ENCODE results near the gene ATG101. TPM values are rescaled to one million over a fixed set of nuclear protein-coding genes. Genes with fewer than 3 reads are reported as not detected.

The ATG101 gene
- total and polyA plus RNA-seq, 4 donors: 12.9 to 31.8 (median 29.4) TPM

DNA sequence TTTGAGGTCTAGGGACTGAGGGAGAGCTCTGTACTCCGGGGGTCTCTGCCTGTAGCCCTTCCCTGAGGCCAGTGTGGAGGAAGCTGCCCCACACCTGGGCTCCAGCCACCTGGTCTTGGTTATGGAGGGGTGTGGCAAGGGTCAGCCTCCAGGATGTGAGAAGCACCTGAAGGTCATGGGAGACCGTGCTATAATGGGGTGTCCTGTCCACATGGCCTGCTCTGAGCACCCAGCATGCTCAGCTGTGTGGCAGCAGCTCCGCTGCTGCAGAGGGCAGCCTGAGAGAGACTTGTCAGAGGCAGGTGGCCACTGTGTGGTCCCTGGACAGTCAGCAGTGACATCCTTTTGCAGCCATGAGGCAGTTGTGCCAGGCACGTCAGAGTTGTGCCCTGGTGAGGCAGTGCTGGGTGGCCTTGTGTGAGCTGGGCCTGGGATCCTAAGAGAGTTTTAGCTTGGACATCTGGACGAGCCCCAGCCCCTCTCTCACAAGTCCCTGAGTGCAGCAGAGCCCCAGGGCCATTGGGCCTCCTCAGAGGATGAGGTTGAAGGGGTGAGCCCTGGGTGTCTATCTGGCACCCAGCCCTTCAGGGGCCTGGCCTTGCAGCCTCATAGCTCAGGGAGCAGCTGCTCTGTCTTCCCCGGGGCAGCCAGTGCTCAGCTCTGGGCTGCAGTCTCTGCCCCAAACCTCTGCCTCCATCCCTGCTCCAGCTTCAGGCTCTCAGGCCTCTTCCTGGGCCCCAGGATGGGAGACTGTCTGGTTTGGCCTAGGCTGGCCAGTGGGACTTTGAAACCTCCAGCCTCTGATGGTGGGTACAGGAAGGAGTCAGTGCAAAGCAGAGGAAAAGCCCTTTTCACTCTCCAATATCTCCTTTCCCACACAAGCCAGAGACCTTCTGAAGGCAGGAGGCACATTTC lies 7.4 kb upstream of the ATG101 start:
- H3K27ac ChIP-seq (ENCODE audit: low read depth in 1 of 2, low read length in 2 of 2): no peak overlapping the region

More for the DNA sequence above, 7.4 kb upstream of the ATG101 start:
- Histone ChIP-seq H3K9ac (ENCODE audit: low read depth in 1 of 2, low read length in 2 of 2) (no peak overlapping the region), H3K4me3 (ENCODE audit: low read depth in 1 of 3, low read length in 3 of 3) (no peak overlapping the region), H3K27me3 (ENCODE audit: control insufficient read depth in 4 of 4, insufficient read depth in 4 of 4, low read length in 3 of 4) (no peaks in the 10 kb centered on the region), H3K36me3 (ENCODE audit: control insufficient read depth in 4 of 4, insufficient read depth in 3 of 4, low read depth in 1 of 4, low read length in 3 of 4) (peaks cover 0 to 3% (median under 1%) of the 10 kb centered on the region in 4 donors), H3K9me3 (ENCODE audit: control insufficient read depth in 4 of 4, low read length in 3 of 4) (no peaks in the 10 kb centered on the region), H3K4me1 (ENCODE audit: control insufficient read depth in 4 of 4, insufficient read depth in 4 of 4, low read length in 3 of 4) (no peaks in the 10 kb centered on the region)
- WGBS: 83% methylated on average over 6 of the region's 6 CpGs
- TF ChIP-seq, protein P1, sequence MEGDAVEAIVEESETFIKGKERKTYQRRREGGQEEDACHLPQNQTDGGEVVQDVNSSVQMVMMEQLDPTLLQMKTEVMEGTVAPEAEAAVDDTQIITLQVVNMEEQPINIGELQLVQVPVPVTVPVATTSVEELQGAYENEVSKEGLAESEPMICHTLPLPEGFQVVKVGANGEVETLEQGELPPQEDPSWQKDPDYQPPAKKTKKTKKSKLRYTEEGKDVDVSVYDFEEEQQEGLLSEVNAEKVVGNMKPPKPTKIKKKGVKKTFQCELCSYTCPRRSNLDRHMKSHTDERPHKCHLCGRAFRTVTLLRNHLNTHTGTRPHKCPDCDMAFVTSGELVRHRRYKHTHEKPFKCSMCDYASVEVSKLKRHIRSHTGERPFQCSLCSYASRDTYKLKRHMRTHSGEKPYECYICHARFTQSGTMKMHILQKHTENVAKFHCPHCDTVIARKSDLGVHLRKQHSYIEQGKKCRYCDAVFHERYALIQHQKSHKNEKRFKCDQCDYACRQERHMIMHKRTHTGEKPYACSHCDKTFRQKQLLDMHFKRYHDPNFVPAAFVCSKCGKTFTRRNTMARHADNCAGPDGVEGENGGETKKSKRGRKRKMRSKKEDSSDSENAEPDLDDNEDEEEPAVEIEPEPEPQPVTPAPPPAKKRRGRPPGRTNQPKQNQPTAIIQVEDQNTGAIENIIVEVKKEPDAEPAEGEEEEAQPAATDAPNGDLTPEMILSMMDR (IDR thresholded peaks at IDR 0.05; ENCODE audit: low read depth, low read length, missing input control): no peak
- TF ChIP-seq, protein P2, sequence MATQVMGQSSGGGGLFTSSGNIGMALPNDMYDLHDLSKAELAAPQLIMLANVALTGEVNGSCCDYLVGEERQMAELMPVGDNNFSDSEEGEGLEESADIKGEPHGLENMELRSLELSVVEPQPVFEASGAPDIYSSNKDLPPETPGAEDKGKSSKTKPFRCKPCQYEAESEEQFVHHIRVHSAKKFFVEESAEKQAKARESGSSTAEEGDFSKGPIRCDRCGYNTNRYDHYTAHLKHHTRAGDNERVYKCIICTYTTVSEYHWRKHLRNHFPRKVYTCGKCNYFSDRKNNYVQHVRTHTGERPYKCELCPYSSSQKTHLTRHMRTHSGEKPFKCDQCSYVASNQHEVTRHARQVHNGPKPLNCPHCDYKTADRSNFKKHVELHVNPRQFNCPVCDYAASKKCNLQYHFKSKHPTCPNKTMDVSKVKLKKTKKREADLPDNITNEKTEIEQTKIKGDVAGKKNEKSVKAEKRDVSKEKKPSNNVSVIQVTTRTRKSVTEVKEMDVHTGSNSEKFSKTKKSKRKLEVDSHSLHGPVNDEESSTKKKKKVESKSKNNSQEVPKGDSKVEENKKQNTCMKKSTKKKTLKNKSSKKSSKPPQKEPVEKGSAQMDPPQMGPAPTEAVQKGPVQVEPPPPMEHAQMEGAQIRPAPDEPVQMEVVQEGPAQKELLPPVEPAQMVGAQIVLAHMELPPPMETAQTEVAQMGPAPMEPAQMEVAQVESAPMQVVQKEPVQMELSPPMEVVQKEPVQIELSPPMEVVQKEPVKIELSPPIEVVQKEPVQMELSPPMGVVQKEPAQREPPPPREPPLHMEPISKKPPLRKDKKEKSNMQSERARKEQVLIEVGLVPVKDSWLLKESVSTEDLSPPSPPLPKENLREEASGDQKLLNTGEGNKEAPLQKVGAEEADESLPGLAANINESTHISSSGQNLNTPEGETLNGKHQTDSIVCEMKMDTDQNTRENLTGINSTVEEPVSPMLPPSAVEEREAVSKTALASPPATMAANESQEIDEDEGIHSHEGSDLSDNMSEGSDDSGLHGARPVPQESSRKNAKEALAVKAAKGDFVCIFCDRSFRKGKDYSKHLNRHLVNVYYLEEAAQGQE (IDR thresholded peaks at IDR 0.05): no peak
- TF ChIP-seq HNF4A (conservative IDR thresholded peaks at IDR 0.05): no peak
- no peak for TF ChIP-seq JUND (IDR thresholded peaks at IDR 0.05)
- TF ChIP-seq HNF4G (IDR thresholded peaks at IDR 0.05): no peak
- no peak for TF ChIP-seq EGR1 (IDR thresholded peaks at IDR 0.05; ENCODE audit: low read depth in 2 of 2)
- TF ChIP-seq FOXA2 (IDR thresholded peaks at IDR 0.05): no peak
- no peak for TF ChIP-seq GABPA (IDR thresholded peaks at IDR 0.05 in 1 of 2, conservative IDR thresholded peaks at IDR 0.05 in 1 of 2)
- no peak for TF ChIP-seq RAD21 (IDR thresholded peaks at IDR 0.05)
- no peak for TF ChIP-seq SP1 (IDR thresholded peaks at IDR 0.05)
- TF ChIP-seq, protein P3, sequence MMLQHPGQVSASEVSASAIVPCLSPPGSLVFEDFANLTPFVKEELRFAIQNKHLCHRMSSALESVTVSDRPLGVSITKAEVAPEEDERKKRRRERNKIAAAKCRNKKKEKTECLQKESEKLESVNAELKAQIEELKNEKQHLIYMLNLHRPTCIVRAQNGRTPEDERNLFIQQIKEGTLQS (IDR thresholded peaks at IDR 0.05): no peak
- TF ChIP-seq, protein P4, sequence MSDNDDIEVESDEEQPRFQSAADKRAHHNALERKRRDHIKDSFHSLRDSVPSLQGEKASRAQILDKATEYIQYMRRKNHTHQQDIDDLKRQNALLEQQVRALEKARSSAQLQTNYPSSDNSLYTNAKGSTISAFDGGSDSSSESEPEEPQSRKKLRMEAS (IDR thresholded peaks at IDR 0.05): no peak
- TF ChIP-seq, protein P5, sequence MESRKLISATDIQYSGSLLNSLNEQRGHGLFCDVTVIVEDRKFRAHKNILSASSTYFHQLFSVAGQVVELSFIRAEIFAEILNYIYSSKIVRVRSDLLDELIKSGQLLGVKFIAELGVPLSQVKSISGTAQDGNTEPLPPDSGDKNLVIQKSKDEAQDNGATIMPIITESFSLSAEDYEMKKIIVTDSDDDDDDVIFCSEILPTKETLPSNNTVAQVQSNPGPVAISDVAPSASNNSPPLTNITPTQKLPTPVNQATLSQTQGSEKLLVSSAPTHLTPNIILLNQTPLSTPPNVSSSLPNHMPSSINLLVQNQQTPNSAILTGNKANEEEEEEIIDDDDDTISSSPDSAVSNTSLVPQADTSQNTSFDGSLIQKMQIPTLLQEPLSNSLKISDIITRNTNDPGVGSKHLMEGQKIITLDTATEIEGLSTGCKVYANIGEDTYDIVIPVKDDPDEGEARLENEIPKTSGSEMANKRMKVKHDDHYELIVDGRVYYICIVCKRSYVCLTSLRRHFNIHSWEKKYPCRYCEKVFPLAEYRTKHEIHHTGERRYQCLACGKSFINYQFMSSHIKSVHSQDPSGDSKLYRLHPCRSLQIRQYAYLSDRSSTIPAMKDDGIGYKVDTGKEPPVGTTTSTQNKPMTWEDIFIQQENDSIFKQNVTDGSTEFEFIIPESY (IDR thresholded peaks at IDR 0.05): no peak
- no peak for TF ChIP-seq NR2F2 (IDR thresholded peaks at IDR 0.05)
- TF ChIP-seq TAF1 (conservative IDR thresholded peaks at IDR 0.05): no peak
- no peak for TF ChIP-seq RXRA (IDR thresholded peaks at IDR 0.05)
- TF ChIP-seq FOXA1 (IDR thresholded peaks at IDR 0.05): no peak
- TF ChIP-seq YY1 (IDR thresholded peaks at IDR 0.05): no peak
- no peak for DNase-seq (ENCODE audit: low spot score)

Data from liver (tissue), 9 donors.